SK-N-SH (cell line): ENCODE data around the gene LEMD1. TPM values are rescaled to one million over a fixed set of nuclear protein-coding genes. Genes with fewer than 3 reads are reported as not detected.

Experiments used
- CTCF ChIA-PET: fragments of 300-600, 350-600 bp; formaldehyde crosslinking; extraction: SDS; loops from one replicate; lab custom pipeline; 2021; lab: Yijun Ruan, JAX
- POLR2A ChIA-PET: fragments of 350-600 bp; sonication (Branson Sonifier 250); formaldehyde crosslinking; extraction: SDS; loops from one replicate; lab custom pipeline; 2020; ENCODE audit warnings: antibody characterized with exemption, inconsistent platforms; lab: Yijun Ruan, JAX
- DNase-seq: peaks from one replicate; pipeline ENCODE4 v3.0.0; 2012
- H2AFZ ChIP-seq: fragments of 200-600 bp; sonication (generic); 2 replicates; pipeline ENCODE4 v1.8.1; 2016; ENCODE audit warnings: antibody characterized with exemption, mild to moderate bottlenecking, low read depth
- H3F3A ChIP-seq: fragments of 200-600 bp; sonication (generic); replicated peaks from 2 replicates; pipeline ENCODE3; 2016; ENCODE audit warnings: antibody characterized with exemption, mild to moderate bottlenecking; ENCODE audit not compliant: insufficient read depth
- H3K27ac ChIP-seq, 2 experiments: fragments of 200-500 bp in 1 of 2; fragments of 200-600 bp in 1 of 2; sonication (Bioruptor generic) in 1 of 2; sonication (generic), shearing (Covaris generic) in 1 of 2; 2 replicates each; pipeline versions ENCODE4 v1.5.1 to v1.6.1; 2014 to 2016; ENCODE audit warnings: low read depth in 2 of 2, inconsistent platforms in 1 of 2, low read length in 1 of 2, mild to moderate bottlenecking in 1 of 2, mixed read lengths in 1 of 2
- H3K27me3 ChIP-seq: fragments of 200-600 bp; sonication (generic), shearing (Covaris generic); 2 replicates; pipeline ENCODE4 v1.6.1; 2016; ENCODE audit warnings: mixed run types; ENCODE audit not compliant: insufficient read depth
- H3K36me3 ChIP-seq, 2 experiments: fragments of 200-500 bp in 1 of 2; fragments of 200-600 bp in 1 of 2; sonication (Bioruptor generic) in 1 of 2; sonication (generic) in 1 of 2; replicated peaks in 1 of 2; 2 replicates each; pipeline versions ENCODE3 to v1.5.1; 2014 to 2016; ENCODE audit warnings: low read length in 1 of 2, mild to moderate bottlenecking in 1 of 2; ENCODE audit not compliant: insufficient read depth in 2 of 2, control insufficient read depth in 1 of 2
- H3K4me1 ChIP-seq, 2 experiments: fragments of 200-500 bp in 1 of 2; fragments of 200-600 bp in 1 of 2; sonication (Bioruptor generic) in 1 of 2; sonication (generic), shearing (Covaris generic) in 1 of 2; 2 replicates each; pipeline versions ENCODE4 v1.5.1 to v1.6.1; 2014 to 2016; ENCODE audit warnings: low read depth in 1 of 2, low read length in 1 of 2, mixed run types in 1 of 2; ENCODE audit not compliant: insufficient read depth in 2 of 2, control insufficient read depth in 1 of 2
- H3K4me2 ChIP-seq: fragments of 200-600 bp; sonication (generic), shearing (Covaris generic); 2 replicates; pipeline ENCODE4 v1.6.1; 2017; ENCODE audit warnings: mixed run types
- H3K4me3 ChIP-seq, 2 experiments: fragments of 200-500 bp in 1 of 2; fragments of 200-600 bp in 1 of 2; sonication (Bioruptor generic) in 1 of 2; sonication (generic), shearing (Covaris generic) in 1 of 2; 2 replicates each; pipeline versions ENCODE4 v1.5.1 to v1.8.1; 2014 to 2016; ENCODE audit warnings: low read depth in 2 of 2, inconsistent platforms in 1 of 2, low read length in 1 of 2, mild to moderate bottlenecking in 1 of 2, mixed read lengths in 1 of 2, moderate library complexity in 1 of 2
- H3K79me2 ChIP-seq: fragments of 200-600 bp; sonication (generic); 2 replicates; pipeline ENCODE4 v1.8.1; 2017; ENCODE audit warnings: mild to moderate bottlenecking; ENCODE audit not compliant: insufficient read depth
- H3K9ac ChIP-seq: fragments of 200-600 bp; sonication (generic); 2 replicates; pipeline ENCODE4 v1.6.1; 2017; ENCODE audit warnings: mixed run types
- H3K9me2 ChIP-seq: fragments of 200-600 bp; sonication (generic); 2 replicates; pipeline ENCODE4 v1.6.1; 2017; ENCODE audit warnings: mixed run types
- H3K9me3 ChIP-seq: fragments of 200-600 bp; sonication (generic); 2 replicates; pipeline ENCODE4 v1.6.1; 2017; ENCODE audit warnings: mixed run types, mild to moderate bottlenecking, moderate library complexity
- H4K20me1 ChIP-seq: fragments of 200-600 bp; sonication (generic); 2 replicates; pipeline ENCODE4 v1.6.1; 2017; ENCODE audit warnings: mild to moderate bottlenecking, mixed run types; ENCODE audit not compliant: insufficient read depth
- MXI1 ChIP-seq: IDR thresholded peaks from 2 replicates; pipeline ENCODE4 v1.6.1; 2012; ENCODE audit warnings: mild to moderate bottlenecking, low read depth, low read length, improper control_type of control experiment
- PBX3 ChIP-seq: IDR thresholded peaks from 2 replicates; pipeline ENCODE4; 2012
- POLR2AphosphoS5 ChIP-seq: IDR thresholded peaks from 2 replicates; pipeline ENCODE4 v1.6.1; 2012; ENCODE audit warnings: low read depth, low read length
- REST ChIP-seq: IDR thresholded peaks from 2 replicates; pipeline ENCODE4 v1.6.1; 2012; ENCODE audit warnings: mild to moderate bottlenecking, low read depth, low read length, moderate library complexity
- RFX5 ChIP-seq: IDR thresholded peaks from 2 replicates; pipeline ENCODE4 v1.6.1; 2012; ENCODE audit warnings: mild to moderate bottlenecking, improper control_type of control experiment, low read length
- SMC3 ChIP-seq: IDR thresholded peaks from 2 replicates; pipeline ENCODE4 v1.6.1; 2012; ENCODE audit warnings: low read depth, low read length, improper control_type of control experiment
- USF1 ChIP-seq: IDR thresholded peaks from 2 replicates; pipeline ENCODE4 v1.4.0; 2012; ENCODE audit warnings: low read depth, borderline replicate concordance
- USF2 ChIP-seq: fragments of 150-350 bp; IDR thresholded peaks from 2 replicates; pipeline ENCODE4 v1.6.1; 2017; ENCODE audit warnings: antibody characterized with exemption, low read length, low read depth, borderline replicate concordance
- WGBS: methylation state at CpG from one replicate; pipeline ENCODE4 v1.1.6; 2017; ENCODE audit warnings: low lambda C conversion rate; 5-methylcytosine and 5-hydroxymethylcytosine counted together
- polyA plus RNA-seq, 3 experiments: library from polyadenylated mRNA; depleted of rRNA; stranded (reverse); fragments of >200 nt; gene quantifications; 2 replicates each; pipeline ENCODE4 v1.2.3, GENCODE V29; 2012

The LEMD1 gene
- polyA plus RNA-seq, 1 of the 3 experiments (the other 2 are of a cell fraction): not detected

- H3K27me3 ChIP-seq: peaks cover 78% of the 10 kb centered on the region
- ChIA-PET CTCF (interaction anchor here (0.6 to 3.3 kb wide), 13 partner anchors 9 to 893 kb away, joined by 3 to 16 read pairs (median 3); no protein-coding TSS in a partner anchor), POLR2A (no interaction called here)
- no peaks in the 10 kb centered on the region for H3K36me3 ChIP-seq
- no peak overlapping the region for H3K9ac ChIP-seq
- H3K4me2 ChIP-seq: no peak overlapping the region; the same call in 1 of the 2 replicates
- DNase-seq: peak; percentile 59
- H3F3A ChIP-seq: no peaks in the 10 kb centered on the region
- TF ChIP-seq POLR2AphosphoS5 (no peak), SMC3 (no peak), REST (no peak), RFX5 (no peak), MXI1 (no peak), PBX3 (no peak), USF2 (no peak), USF1 (no peak)
- 3% methylated on average over 36 of the region's 47 CpGs for WGBS
- H3K79me2 ChIP-seq: no peaks in the 10 kb centered on the region
- H3K27ac ChIP-seq: no peak overlapping the region
- H4K20me1 ChIP-seq: no peaks in the 10 kb centered on the region
- H3K4me1 ChIP-seq: no peaks in the 10 kb centered on the region; a peak in 1 of 4 replicates
- H3K4me3 ChIP-seq: no peak overlapping the region
- no peaks in the 10 kb centered on the region for H3K9me3 ChIP-seq
- no peaks in the 10 kb centered on the region for H3K9me2 ChIP-seq
- no peak overlapping the region for H2AFZ ChIP-seq
Observed at GRCh38 chr1:205456383-205456867, 34.6 kb upstream of the LEMD1 start.
